Measurements from ENCODE around the gene CCDC127. TPM values are rescaled to one million over a fixed set of nuclear protein-coding genes. Genes with fewer than 3 reads are reported as not detected.

CCDC127 gene
- total RNA-seq, 1 donor from 2014 or later = 8.8 TPM

GRCh38 chr5:188488-189481 lies 29.2 kb downstream of the CCDC127 start:
- Histone ChIP-seq H3K9ac (ENCODE audit: low read length) (peak overlapping the region; percentile 36), H3K4me2 (ENCODE audit: low read length) (peak overlapping the region; percentile 81), H3K4me1 (ENCODE audit: insufficient read depth, low read length) (peaks cover 11% of the 10 kb centered on the region), H3K27ac (ENCODE audit: low read depth, low read length) (no peak overlapping the region), H3K9me3 (ENCODE audit: insufficient read depth, low read depth, low read length) (no peaks in the 10 kb centered on the region), H2AFZ (ENCODE audit: low read depth, low read length) (peak overlapping the region; percentile 72), H3K4me3 (ENCODE audit: insufficient read depth, low read depth, low read length) (peak overlapping the region; percentile 9), H4K20me1 (ENCODE audit: insufficient read depth, low read length) (peaks cover 3% of the 10 kb centered on the region), H3K27me3 (ENCODE audit: insufficient read depth, low read length) (peaks cover 9% of the 10 kb centered on the region), H3K36me3 (ENCODE audit: insufficient read depth, low read length) (no peaks in the 10 kb centered on the region), H3K79me2 (ENCODE audit: insufficient read depth, low read length) (no peaks in the 10 kb centered on the region)
- H3K36me3 Mint-ChIP-seq (ENCODE audit: low read depth, unreplicated experiment) = peaks cover 4% of the 10 kb centered on the region
- H3K4me3 Mint-ChIP-seq (ENCODE audit: unreplicated experiment) = no peak overlapping the region
- no peaks in the 10 kb centered on the region for H3K9me3 Mint-ChIP-seq (ENCODE audit: unreplicated experiment)
- peaks cover 2% of the 10 kb centered on the region for H3K4me1 Mint-ChIP-seq (ENCODE audit: low read depth, unreplicated experiment)
- peaks cover 18% of the 10 kb centered on the region for H3K27me3 Mint-ChIP-seq (ENCODE audit: low read depth, unreplicated experiment)
- no peak for TF ChIP-seq EZH2 (IDR thresholded peaks at IDR 0.05; ENCODE audit: insufficient read depth, low read length)
- TF ChIP-seq, protein P1, sequence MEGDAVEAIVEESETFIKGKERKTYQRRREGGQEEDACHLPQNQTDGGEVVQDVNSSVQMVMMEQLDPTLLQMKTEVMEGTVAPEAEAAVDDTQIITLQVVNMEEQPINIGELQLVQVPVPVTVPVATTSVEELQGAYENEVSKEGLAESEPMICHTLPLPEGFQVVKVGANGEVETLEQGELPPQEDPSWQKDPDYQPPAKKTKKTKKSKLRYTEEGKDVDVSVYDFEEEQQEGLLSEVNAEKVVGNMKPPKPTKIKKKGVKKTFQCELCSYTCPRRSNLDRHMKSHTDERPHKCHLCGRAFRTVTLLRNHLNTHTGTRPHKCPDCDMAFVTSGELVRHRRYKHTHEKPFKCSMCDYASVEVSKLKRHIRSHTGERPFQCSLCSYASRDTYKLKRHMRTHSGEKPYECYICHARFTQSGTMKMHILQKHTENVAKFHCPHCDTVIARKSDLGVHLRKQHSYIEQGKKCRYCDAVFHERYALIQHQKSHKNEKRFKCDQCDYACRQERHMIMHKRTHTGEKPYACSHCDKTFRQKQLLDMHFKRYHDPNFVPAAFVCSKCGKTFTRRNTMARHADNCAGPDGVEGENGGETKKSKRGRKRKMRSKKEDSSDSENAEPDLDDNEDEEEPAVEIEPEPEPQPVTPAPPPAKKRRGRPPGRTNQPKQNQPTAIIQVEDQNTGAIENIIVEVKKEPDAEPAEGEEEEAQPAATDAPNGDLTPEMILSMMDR (IDR thresholded peaks at IDR 0.05; ENCODE audit: insufficient read depth, low read depth, low read length) = peak; percentile 80
- H3K27ac Mint-ChIP-seq (ENCODE audit: unreplicated experiment) = no peak overlapping the region
- peak; percentile 63 for FAIRE-seq
- DNase-seq (ENCODE audit: low read depth) = peak; percentile 54

DNA sequence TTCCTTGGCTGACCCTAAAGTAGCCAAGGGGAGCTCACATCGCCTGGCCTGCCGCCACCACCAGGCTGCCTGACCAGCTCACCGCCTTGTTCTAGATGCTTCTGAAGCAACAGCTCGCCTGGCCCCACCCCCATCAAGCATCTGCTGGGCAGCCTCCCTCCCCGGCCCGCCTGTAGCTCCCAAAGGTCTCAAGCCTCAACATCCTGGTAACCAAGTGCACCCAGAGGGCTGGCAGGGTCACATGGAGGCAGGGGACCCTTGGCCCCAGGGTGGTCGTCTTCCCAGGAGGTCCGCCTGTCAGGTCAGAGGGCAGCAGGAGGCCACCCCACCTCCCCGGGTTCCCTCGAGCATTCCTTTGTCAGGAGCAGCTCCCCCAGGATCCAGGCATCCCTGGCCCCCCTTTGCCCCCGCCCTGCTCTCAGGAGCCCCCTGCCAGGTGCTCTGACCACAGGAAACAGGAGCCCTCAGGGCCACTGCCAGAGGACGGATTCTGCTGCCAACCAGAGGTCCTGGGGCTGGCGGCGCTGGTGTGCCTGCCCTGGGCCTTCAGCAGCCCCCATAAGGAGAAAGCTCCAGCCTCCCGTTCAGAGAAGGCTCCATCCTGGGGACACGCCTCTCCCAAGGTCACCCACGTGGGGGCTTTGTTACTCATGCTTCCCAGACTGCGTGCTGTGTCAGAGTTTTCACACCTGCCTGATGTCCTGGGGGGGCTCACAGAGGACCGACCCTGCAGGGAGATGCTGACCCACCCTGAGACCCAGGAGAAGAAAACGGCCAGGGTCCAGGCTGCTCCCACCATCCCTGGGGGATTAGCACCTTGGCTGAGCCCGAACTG lies 30.1 kb downstream of the CCDC127 start:
- Histone ChIP-seq H2AFZ (ENCODE audit: low read depth, low read length) (peak overlapping the region; percentile 72), H3K27me3 (ENCODE audit: insufficient read depth, low read length) (peaks cover 9% of the 10 kb centered on the region), H3K79me2 (ENCODE audit: insufficient read depth, low read length) (no peaks in the 10 kb centered on the region), H3K27ac (ENCODE audit: low read depth, low read length) (no peak overlapping the region), H3K4me1 (ENCODE audit: insufficient read depth, low read length) (peaks cover 11% of the 10 kb centered on the region), H3K4me2 (ENCODE audit: low read length) (peak overlapping the region; percentile 81), H4K20me1 (ENCODE audit: insufficient read depth, low read length) (peaks cover 3% of the 10 kb centered on the region), H3K9ac (ENCODE audit: low read length) (peak overlapping the region; percentile 36), H3K36me3 (ENCODE audit: insufficient read depth, low read length) (no peaks in the 10 kb centered on the region), H3K4me3 (ENCODE audit: insufficient read depth, low read depth, low read length) (peak overlapping the region; percentile 9), H3K9me3 (ENCODE audit: insufficient read depth, low read depth, low read length) (no peaks in the 10 kb centered on the region)
- Mint-ChIP-seq H3K27ac (ENCODE audit: unreplicated experiment) (no peak overlapping the region), H3K27me3 (ENCODE audit: low read depth, unreplicated experiment) (peaks cover 18% of the 10 kb centered on the region), H3K4me3 (ENCODE audit: unreplicated experiment) (no peak overlapping the region), H3K36me3 (ENCODE audit: low read depth, unreplicated experiment) (peaks cover 6% of the 10 kb centered on the region), H3K4me1 (ENCODE audit: low read depth, unreplicated experiment) (peaks cover 2% of the 10 kb centered on the region), H3K9me3 (ENCODE audit: unreplicated experiment) (no peaks in the 10 kb centered on the region)
- TF ChIP-seq, protein P1 (IDR thresholded peaks at IDR 0.05; ENCODE audit: insufficient read depth, low read depth, low read length) = no peak
- TF ChIP-seq EZH2 (IDR thresholded peaks at IDR 0.05; ENCODE audit: insufficient read depth, low read length) = no peak
- no peak for DNase-seq (ENCODE audit: low read depth)
- FAIRE-seq = no peak
